OCI-LY1 (cell line): ENCODE data around the gene CMIP.

ENCODE experiments used
- CTCF ChIP-seq: fragments of 200-600 bp; sonication (generic), shearing (Covaris generic); IDR thresholded peaks from 2 replicates; pipeline ENCODE4 v1.5.1; 2017; ENCODE audit warnings: mild to moderate bottlenecking, antibody characterized with exemption, low read length, moderate library complexity, mixed read lengths
- EZH2 ChIP-seq: fragments of 200-600 bp; sonication (generic), shearing (Covaris generic); IDR thresholded peaks from 2 replicates; pipeline ENCODE4 v1.8.0; 2017; ENCODE audit warnings: borderline replicate concordance, mixed run types, mild to moderate bottlenecking, antibody characterized with exemption, low read length, moderate library complexity, mixed read lengths

GRCh38 chr16:81611721-81612120 lies 167.1 kb downstream of the CMIP start:
- TF ChIP-seq CTCF (no peak), EZH2 (no peak)
